WI38 (cell line): ENCODE measurements around the gene OTUD6A.

ENCODE experiments used
- H3K4me3 ChIP-seq: 2 replicates; pipeline ENCODE4 v1.5.1; 2011; ENCODE audit warnings: low read depth, mild to moderate bottlenecking, control low read depth, low read length
- CTCF ChIP-seq: IDR thresholded peaks from 2 replicates; pipeline ENCODE4 v1.5.1; 2012; ENCODE audit warnings: low read depth, mild to moderate bottlenecking, control low read depth, low read length

The OTUD6A gene, protein sequence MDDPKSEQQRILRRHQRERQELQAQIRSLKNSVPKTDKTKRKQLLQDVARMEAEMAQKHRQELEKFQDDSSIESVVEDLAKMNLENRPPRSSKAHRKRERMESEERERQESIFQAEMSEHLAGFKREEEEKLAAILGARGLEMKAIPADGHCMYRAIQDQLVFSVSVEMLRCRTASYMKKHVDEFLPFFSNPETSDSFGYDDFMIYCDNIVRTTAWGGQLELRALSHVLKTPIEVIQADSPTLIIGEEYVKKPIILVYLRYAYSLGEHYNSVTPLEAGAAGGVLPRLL

DNA sequence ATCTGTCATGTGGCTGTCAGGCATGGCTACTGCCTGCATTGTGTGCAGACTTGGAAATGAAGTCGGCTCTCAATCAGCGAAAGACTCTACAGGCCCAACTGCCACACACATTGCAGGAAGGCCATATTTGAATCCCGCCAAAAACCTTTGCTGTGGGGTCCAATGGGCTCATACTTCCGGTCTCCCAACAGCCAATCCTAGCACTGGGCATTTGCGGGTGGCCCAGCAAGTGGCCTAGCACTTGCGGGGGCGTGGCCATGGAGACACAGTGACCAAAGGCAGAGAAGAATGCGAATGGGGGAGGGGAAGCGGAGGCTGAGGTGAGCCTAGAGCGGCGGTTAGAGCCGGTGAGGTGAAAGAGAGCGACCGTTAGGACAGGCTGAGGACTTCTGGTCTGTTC lies at the start of gene OTUD6A:
TSS of gene OTUD6A (plus strand) at position 382 of the 400 bp plus-strand sequence. CDS start 68 bp downstream, outside the sequence.
- H3K4me3 ChIP-seq: no peak within 1 kb of the TSS
- TF ChIP-seq CTCF: no peak

- H3K4me3 ChIP-seq: no peak overlapping the region
- no peak for TF ChIP-seq CTCF
Observed at GRCh38 chrX:70012756-70013155, 49.5 kb upstream of the OTUD6A start.

DNA sequence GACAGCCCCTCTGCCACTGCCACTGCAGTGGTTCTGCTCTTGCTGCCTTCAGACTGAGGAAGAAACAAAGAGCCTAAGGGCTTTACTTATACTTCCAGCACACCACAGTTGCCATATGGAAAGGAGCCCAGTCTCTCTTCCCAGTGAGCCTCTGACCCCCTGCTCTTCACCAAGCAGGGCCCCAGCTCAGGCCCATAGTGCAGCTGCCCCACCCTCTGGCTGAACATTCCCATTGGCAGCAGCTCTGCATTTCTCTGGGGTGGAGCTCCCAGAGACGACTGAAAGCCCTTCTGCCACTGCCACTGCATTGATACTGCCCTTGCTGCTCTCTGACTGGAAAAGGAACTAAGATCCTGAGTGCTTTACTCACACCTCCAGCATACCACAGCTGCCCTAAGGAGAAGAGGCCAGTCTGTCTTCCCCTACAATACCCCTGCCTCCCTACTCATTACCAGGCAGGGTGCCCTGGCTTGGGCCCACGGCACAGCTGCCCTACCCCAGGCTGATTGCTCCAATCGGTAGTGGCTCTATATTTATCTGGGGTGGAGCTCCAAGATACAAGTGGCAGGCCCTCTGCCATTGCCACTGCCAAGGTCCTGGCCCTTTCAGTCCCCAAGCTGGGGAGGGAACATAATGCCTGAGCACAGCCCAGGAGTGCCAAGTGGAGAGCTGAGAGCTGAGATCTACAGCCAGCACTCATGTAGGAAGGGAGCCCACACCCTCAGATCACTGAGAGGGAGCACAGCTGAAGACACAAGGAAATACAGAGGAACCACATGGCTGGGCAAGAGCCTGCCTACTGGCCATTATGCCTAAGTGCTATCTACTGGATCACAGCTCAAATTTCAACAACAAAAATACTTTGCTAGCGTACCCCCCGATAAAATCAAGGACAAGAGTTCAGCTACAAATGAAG lies 48.5 kb upstream of the OTUD6A start:
- no peak overlapping the region for H3K4me3 ChIP-seq
- no peak for TF ChIP-seq CTCF

- H3K4me3 ChIP-seq: no peak overlapping the region
- no peak for TF ChIP-seq CTCF
Observed at GRCh38 chrX:70016513-70016912, 45.7 kb upstream of the OTUD6A start.

DNA sequence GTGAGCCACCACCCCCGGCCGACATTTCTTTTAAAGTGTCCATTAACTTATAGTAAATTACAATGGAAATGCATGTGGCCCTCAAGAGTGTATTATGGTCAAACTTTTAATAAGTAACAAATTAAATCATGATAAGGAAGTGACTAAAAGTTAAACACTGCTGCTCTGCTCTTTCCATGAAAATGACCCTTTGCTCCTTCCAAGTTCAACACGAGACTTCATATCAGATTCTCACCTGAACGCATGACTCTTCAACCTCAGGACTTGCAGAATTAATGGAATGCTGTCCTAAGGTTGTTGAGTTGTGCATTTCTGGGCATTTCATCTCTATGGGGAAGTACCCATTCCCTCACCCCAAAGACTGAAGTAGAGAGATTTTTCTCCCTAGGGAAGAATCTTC lies 39.6 kb upstream of the OTUD6A start:
- no peak overlapping the region for H3K4me3 ChIP-seq
- no peak for TF ChIP-seq CTCF

DNA sequence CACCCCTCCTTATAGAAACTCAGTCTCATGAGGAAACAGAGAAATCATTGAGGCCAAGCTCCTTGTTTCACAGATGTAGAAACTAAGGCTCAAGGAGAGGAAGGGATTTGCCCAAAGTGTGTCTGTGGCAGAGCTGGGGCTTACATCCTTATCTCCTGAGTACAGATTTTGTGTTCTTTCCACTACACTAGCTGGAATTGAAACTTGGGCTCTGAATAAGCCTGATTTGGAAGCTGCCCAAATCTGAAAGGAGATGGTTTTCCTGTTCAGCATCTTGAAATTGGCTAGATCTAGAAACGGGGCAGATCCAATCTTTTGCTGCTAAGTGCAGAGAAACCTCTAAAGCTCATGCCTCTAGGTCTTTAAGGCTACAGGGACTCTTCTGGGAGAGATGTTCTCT lies 36.8 kb upstream of the OTUD6A start:
- no peak for TF ChIP-seq CTCF
- H3K4me3 ChIP-seq: no peak overlapping the region
